Sigmoid colon (tissue), 7 donors: ENCODE data around the gene CCNI. TPM values are rescaled to one million over a fixed set of nuclear protein-coding genes. Genes with fewer than 3 reads are reported as not detected.

ENCODE experiments used
- DNase-seq: peaks from one replicate; pipeline ENCODE4 v3.0.0-alpha.2; 2019
- H3K27ac ChIP-seq, 4 donors: fragments of 200-600 bp; sonication (generic); one replicate each; pipeline ENCODE4 v1.5.1; 2016 to 2019; ENCODE audit warnings: mild to moderate bottlenecking in 1 of 4
- H3K27me3 ChIP-seq, 3 donors: fragments of 200-600 bp; sonication (generic); one replicate each; pipeline ENCODE4 v1.5.1; 2019; ENCODE audit warnings: mild to moderate bottlenecking in 1 of 3
- H3K36me3 ChIP-seq, 4 donors: fragments of 200-600 bp; sonication (generic); one replicate each; pipeline ENCODE4 v1.5.1; 2016 to 2019
- H3K4me1 ChIP-seq, 4 donors: fragments of 200-600 bp; sonication (generic); one replicate each; pipeline ENCODE4 v1.5.1; 2017 to 2019
- H3K4me3 ChIP-seq, 4 donors: fragments of 200-600 bp; sonication (generic); one replicate each; pipeline ENCODE4 v1.5.1; 2017 to 2019; ENCODE audit warnings: mild to moderate bottlenecking in 2 of 4, moderate library complexity in 1 of 4
- H3K9me3 ChIP-seq, 4 donors: fragments of 200-600 bp in 3 of 4; sonication (generic) in 3 of 4; one replicate each; pipeline versions ENCODE4 v1.5.1 to v1.6.1; 2013 to 2019
- CTCF ChIP-seq, 4 experiments: fragments of 450-650 bp in 3 of 4; fragments of 200-600 bp in 1 of 4; IDR thresholded peaks; one replicate each; pipeline ENCODE4 v1.5.1; 2016 to 2019; ENCODE audit warnings: antibody characterized with exemption in 4 of 4, mild to moderate bottlenecking in 3 of 4, moderate library complexity in 2 of 4
- EP300 ChIP-seq, 4 donors: sonication (generic); formaldehyde crosslinking; IDR thresholded peaks; one replicate each; pipeline ENCODE4 v1.6.1; 2017; ENCODE audit warnings: antibody characterized with exemption in 4 of 4
- POLR2A ChIP-seq, 2 donors: fragments of 450-650 bp; IDR thresholded peaks; one replicate each; pipeline ENCODE4 v1.6.1; 2016; ENCODE audit warnings: antibody characterized with exemption in 2 of 2, mild to moderate bottlenecking in 2 of 2, moderate library complexity in 2 of 2
- POLR2AphosphoS5 ChIP-seq, 4 donors: sonication (generic); formaldehyde crosslinking; IDR thresholded peaks; one replicate each; pipeline ENCODE4 v1.6.1; 2017; ENCODE audit warnings: antibody characterized with exemption in 4 of 4
- WGBS, 2 donors: extraction: QIAGEN DNeasy Blood & Tissue Kit; methylation state at CpG; one replicate each; pipeline ENCODE4 v1.1.7; 2013; 5-methylcytosine and 5-hydroxymethylcytosine counted together
- intact Hi-C: fragments of 100-400 bp; cut with DNase I; formaldehyde crosslinking; loops from one replicate; pipeline ENCODE4 v1.15.1; 2023
- polyA plus RNA-seq, 3 donors: library from polyadenylated mRNA; stranded (reverse); fragments of 200-250 nt; gene quantifications; one replicate each; pipeline ENCODE4 v1.2.3, GENCODE V29; 2013
- total RNA-seq, 4 donors: library from RNA; depleted of rRNA; stranded (reverse); fragments of >200 nt; gene quantifications; one replicate each; pipeline ENCODE4 v1.1.0, GENCODE V29; 2016
- donor health status: healthy with polysubstance abuse.
- donor health status: Bipolar disorder and iron deficiency.
- donor health status: healthy.

Gene CCNI
- total and polyA plus RNA-seq, 7 donors = 118 to 339 (median 248) TPM

- no peaks in the 10 kb centered on the region for H3K36me3 ChIP-seq
- peaks cover 0 to 8% (median 0%) of the 10 kb centered on the region in 4 donors for H3K4me1 ChIP-seq
- intact Hi-C loops = no loop called here
- H3K27me3 ChIP-seq = no peaks in the 10 kb centered on the region
- no peak overlapping the region for H3K4me3 ChIP-seq
- no peak for DNase-seq
- 95 to 96% methylated on average over 5 of the region's 5 CpGs for WGBS, 2 donors
- H3K9me3 ChIP-seq = no peaks in the 10 kb centered on the region
- no peak for TF ChIP-seq CTCF (IDR thresholded peaks at IDR 0.05)
- TF ChIP-seq EP300 (IDR thresholded peaks at IDR 0.05) = no peak
- no peak for TF ChIP-seq POLR2A (IDR thresholded peaks at IDR 0.05)
- no peak for TF ChIP-seq POLR2AphosphoS5 (IDR thresholded peaks at IDR 0.05)
- H3K27ac ChIP-seq = no peak overlapping the region
Observed at GRCh38 chr4:77121736-77122240, 46.0 kb upstream of the CCNI start.

- 89 to 92% methylated on average over 8 of the region's 8 CpGs for WGBS, 2 donors
- Histone ChIP-seq H3K4me1 (peaks cover 0 to 5% (median 0%) of the 10 kb centered on the region in 4 donors), H3K27ac (no peak overlapping the region), H3K9me3 (no peaks in the 10 kb centered on the region), H3K27me3 (no peaks in the 10 kb centered on the region), H3K36me3 (no peaks in the 10 kb centered on the region), H3K4me3 (no peak overlapping the region)
- intact Hi-C loops = no loop called here
- no peak for TF ChIP-seq EP300 (IDR thresholded peaks at IDR 0.05)
- no peak for TF ChIP-seq POLR2AphosphoS5 (IDR thresholded peaks at IDR 0.05)
- no peak for TF ChIP-seq CTCF (IDR thresholded peaks at IDR 0.05)
- no peak for TF ChIP-seq POLR2A (IDR thresholded peaks at IDR 0.05)
- no peak for DNase-seq
Observed at GRCh38 chr4:77120886-77121508, 45.2 kb upstream of the CCNI start.

GRCh38 chr4:77117721-77118120 lies 41.9 kb upstream of the CCNI start:
- Histone ChIP-seq H3K36me3 (no peaks in the 10 kb centered on the region), H3K27ac (no peak overlapping the region), H3K9me3 (no peaks in the 10 kb centered on the region), H3K4me1 (no peaks in the 10 kb centered on the region), H3K4me3 (no peak overlapping the region), H3K27me3 (no peaks in the 10 kb centered on the region)
- DNase-seq = no peak
- TF ChIP-seq CTCF (IDR thresholded peaks at IDR 0.05) (no peak), EP300 (IDR thresholded peaks at IDR 0.05) (no peak), POLR2A (IDR thresholded peaks at IDR 0.05) (no peak), POLR2AphosphoS5 (IDR thresholded peaks at IDR 0.05) (no peak)
- intact Hi-C loops = no loop called here

DNA sequence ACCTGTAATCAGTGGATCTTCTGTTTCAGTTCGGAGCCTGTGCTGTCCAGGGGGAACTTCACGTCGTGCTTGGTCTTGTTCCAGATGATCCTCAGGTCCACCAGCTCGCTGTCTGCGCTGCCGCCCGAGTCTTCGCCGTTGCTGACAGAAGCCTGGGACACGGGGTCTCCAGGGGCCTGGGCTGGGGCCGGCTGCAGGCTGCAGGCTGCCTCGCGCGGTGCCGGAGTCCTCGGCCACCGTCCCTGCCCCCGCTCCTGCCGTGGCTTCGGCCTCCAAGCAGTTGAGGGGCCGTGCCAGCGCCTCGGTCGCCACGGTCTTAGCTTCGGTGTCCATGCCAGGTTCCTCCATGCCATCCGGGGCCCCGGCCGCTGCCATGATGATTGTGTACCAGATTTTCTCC lies 37.3 kb upstream of the CCNI start:
- no peaks in the 10 kb centered on the region for H3K9me3 ChIP-seq
- WGBS, 2 donors = 96% methylated on average over 29 of the region's 29 CpGs
- H3K4me3 ChIP-seq = no peak overlapping the region
- no peak for DNase-seq
- H3K27me3 ChIP-seq = no peaks in the 10 kb centered on the region
- TF ChIP-seq POLR2AphosphoS5 (IDR thresholded peaks at IDR 0.05) = no peak
- no peak for TF ChIP-seq CTCF (IDR thresholded peaks at IDR 0.05)
- no peak for TF ChIP-seq POLR2A (IDR thresholded peaks at IDR 0.05)
- TF ChIP-seq EP300 (IDR thresholded peaks at IDR 0.05) = no peak
- no peaks in the 10 kb centered on the region for H3K4me1 ChIP-seq
- H3K27ac ChIP-seq = no peak overlapping the region
- no peaks in the 10 kb centered on the region for H3K36me3 ChIP-seq
- intact Hi-C loops = no loop called here

DNA sequence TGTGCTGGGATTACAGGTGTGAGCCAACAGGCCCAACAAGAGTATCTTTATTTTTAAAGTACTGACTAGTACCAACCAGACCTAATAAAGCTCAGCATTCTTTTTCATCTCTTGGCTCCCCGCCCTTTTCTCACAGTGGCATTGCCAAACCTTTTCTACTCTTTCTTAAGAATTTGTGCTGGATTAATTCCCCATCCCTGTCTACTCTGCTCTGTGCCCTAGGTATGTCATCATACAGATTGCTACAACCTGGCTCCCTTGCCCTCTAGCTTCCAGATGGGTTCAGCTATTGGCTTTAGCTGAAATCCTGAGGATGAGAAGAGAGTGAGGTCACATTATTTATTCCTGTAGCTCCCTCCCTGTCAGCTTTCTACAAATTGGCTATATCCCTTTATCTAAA lies 34.9 kb upstream of the CCNI start:
- Histone ChIP-seq H3K27me3 (no peaks in the 10 kb centered on the region), H3K4me1 (peaks cover 0 to 1% (median 0%) of the 10 kb centered on the region in 4 donors), H3K4me3 (no peak overlapping the region), H3K36me3 (no peaks in the 10 kb centered on the region), H3K27ac (no peak overlapping the region), H3K9me3 (no peaks in the 10 kb centered on the region)
- DNase-seq = no peak
- intact Hi-C loops = no loop called here
- 93 to 100% methylated on average over 1 of the region's 1 CpG for WGBS, 2 donors
- TF ChIP-seq EP300 (IDR thresholded peaks at IDR 0.05) = no peak
- TF ChIP-seq POLR2AphosphoS5 (IDR thresholded peaks at IDR 0.05) = no peak
- no peak for TF ChIP-seq POLR2A (IDR thresholded peaks at IDR 0.05)
- no peak for TF ChIP-seq CTCF (IDR thresholded peaks at IDR 0.05)
